H1 (cell line): ENCODE measurements around the gene SLC66A1. TPM values are rescaled to one million over a fixed set of nuclear protein-coding genes. Genes with fewer than 3 reads are reported as not detected.

Experiments
- CTCF ChIA-PET: fragments of 300-600 bp; sonication (Branson Sonifier 250); formaldehyde crosslinking; loops from one replicate; lab custom pipeline; 2021; ENCODE audit not compliant: partially characterized antibody; lab: Charles Lee
- POLR2A ChIA-PET: fragments of 300-600 bp; sonication (Branson Sonifier 250); formaldehyde crosslinking; loops from one replicate; lab custom pipeline; 2021; ENCODE audit warnings: inconsistent platforms; ENCODE audit not compliant: partially characterized antibody; lab: Charles Lee
- DNase-seq, 2 experiments: peaks; one replicate each; pipeline versions ENCODE4 v3.0.0 to v3.0.0-alpha.2; 2010 to 2022; ENCODE audit warnings: low spot score in 2 of 2, low read depth in 1 of 2, mixed read lengths in 1 of 2
- FAIRE-seq: peaks from 2 replicates; lab custom pipeline; 2011; peaks lifted over from hg19 to GRCh38; lab: Jason Lieb, UNC
- H2AFZ ChIP-seq: 2 replicates; pipeline ENCODE4 v1.8.1; 2012; ENCODE audit warnings: low read length, inconsistent platforms
- H2AK5ac ChIP-seq: 2 replicates; pipeline ENCODE4 v1.6.1; 2013; ENCODE audit warnings: low read depth, low read length
- H2BK120ac ChIP-seq: replicated peaks from 2 replicates; pipeline ENCODE3; 2013; ENCODE audit warnings: low read depth, low read length, inconsistent platforms
- H2BK12ac ChIP-seq: 2 replicates; pipeline ENCODE4 v1.6.1; 2013; ENCODE audit warnings: low read depth, low read length
- H2BK15ac ChIP-seq: 2 replicates; pipeline ENCODE4 v1.6.1; 2013; ENCODE audit warnings: low read length
- H2BK20ac ChIP-seq: 2 replicates; pipeline ENCODE4 v1.6.1; 2013; ENCODE audit warnings: low read length
- H2BK5ac ChIP-seq: 2 replicates; pipeline ENCODE4 v1.6.1; 2013; ENCODE audit warnings: low read depth, low read length
- H3K14ac ChIP-seq: 2 replicates; pipeline ENCODE4 v1.6.1; 2013; ENCODE audit warnings: inconsistent platforms; ENCODE audit not compliant: insufficient read length
- H3K18ac ChIP-seq: 2 replicates; pipeline ENCODE4 v1.6.1; 2013; ENCODE audit warnings: low read length; ENCODE audit errors: extremely low read depth
- H3K23ac ChIP-seq: 2 replicates; pipeline ENCODE4 v1.6.1; 2013; ENCODE audit warnings: inconsistent platforms; ENCODE audit not compliant: insufficient read length
- H3K23me2 ChIP-seq: 2 replicates; pipeline ENCODE4 v1.6.1; 2013; ENCODE audit warnings: low read depth, low read length
- H3K27ac ChIP-seq: 2 replicates; pipeline ENCODE4 v1.6.1; 2011; ENCODE audit warnings: low read depth, low read length, inconsistent platforms
- H3K27me3 ChIP-seq, 4 experiments: replicated peaks in 1 of 4; 1 replicate in 1 of 4; 2 replicates in 3 of 4; pipeline versions ENCODE4 v1.6.1 to v1.8.1; 2011 to 2013; ENCODE audit warnings: low read length in 3 of 4, mild to moderate bottlenecking in 3 of 4, inconsistent platforms in 2 of 4, mixed read lengths in 2 of 4, moderate library complexity in 1 of 4; ENCODE audit not compliant: control insufficient read depth in 3 of 4, insufficient read depth in 3 of 4; ENCODE audit errors: extremely low read depth in 1 of 4
- H3K36me3 ChIP-seq, 4 experiments: 2 replicates each; pipeline versions ENCODE4 v1.6.1 to v1.8.1; 2011 to 2013; ENCODE audit warnings: mild to moderate bottlenecking in 4 of 4, low read length in 3 of 4, moderate library complexity in 2 of 4, control low read depth in 1 of 4, inconsistent platforms in 1 of 4; ENCODE audit not compliant: insufficient read depth in 4 of 4, control insufficient read depth in 2 of 4
- H3K4ac ChIP-seq: replicated peaks from 2 replicates; pipeline ENCODE3; 2013; ENCODE audit warnings: low read length, low read depth, mixed read lengths, inconsistent platforms; ENCODE audit not compliant: insufficient read length
- H3K4me1 ChIP-seq, 4 experiments: replicated peaks in 1 of 4; 1 replicate in 1 of 4; 2 replicates in 3 of 4; pipeline versions ENCODE4 v1.6.1 to v1.8.1; 2011 to 2013; ENCODE audit warnings: low read length in 3 of 4, inconsistent platforms in 2 of 4, mixed read lengths in 1 of 4; ENCODE audit not compliant: insufficient read depth in 4 of 4, control insufficient read depth in 3 of 4
- H3K4me2 ChIP-seq, 2 experiments: 2 replicates each; pipeline versions ENCODE4 v1.6.1 to v1.8.1; 2011 to 2013; ENCODE audit warnings: low read depth in 2 of 2, low read length in 2 of 2, control low read depth in 1 of 2, inconsistent platforms in 1 of 2, mild to moderate bottlenecking in 1 of 2; ENCODE audit not compliant: insufficient read depth in 1 of 2
- H3K4me3 ChIP-seq, 4 experiments: fragments of 200-600, 300-600 bp in 1 of 4; sonication (generic), shearing (Covaris generic), sonication (Bioruptor Twin) in 1 of 4; 2 replicates each; pipeline versions ENCODE4 v1.5.1 to v1.8.1; 2011 to 2016; ENCODE audit warnings: low read length in 4 of 4, low read depth in 3 of 4, control low read depth in 2 of 4, inconsistent platforms in 2 of 4, mild to moderate bottlenecking in 2 of 4, mixed read lengths in 1 of 4, moderate library complexity in 1 of 4; ENCODE audit not compliant: insufficient read depth in 2 of 4; ENCODE audit errors: extremely low read depth in 1 of 4
- H3K56ac ChIP-seq: replicated peaks from 2 replicates; pipeline ENCODE3; 2013; ENCODE audit warnings: low read depth, mild to moderate bottlenecking, mixed read lengths, low read length, inconsistent platforms; ENCODE audit not compliant: insufficient read length
- H3K79me1 ChIP-seq: 2 replicates; pipeline ENCODE4 v1.6.1; 2013; ENCODE audit warnings: low read depth, low read length, control low read depth
- H3K79me2 ChIP-seq, 2 experiments: 2 replicates each; pipeline versions ENCODE4 v1.6.1 to v1.8.1; 2012 to 2013; ENCODE audit warnings: low read length in 2 of 2, mild to moderate bottlenecking in 2 of 2, inconsistent platforms in 1 of 2; ENCODE audit not compliant: insufficient read depth in 2 of 2, control insufficient read depth in 1 of 2
- H3K9ac ChIP-seq, 4 experiments: replicated peaks in 1 of 4; 1 replicate in 1 of 4; 2 replicates in 3 of 4; pipeline versions ENCODE4 v1.6.1 to v1.8.1; 2011 to 2013; ENCODE audit warnings: low read depth in 3 of 4, low read length in 3 of 4, control low read depth in 2 of 4, mild to moderate bottlenecking in 2 of 4, moderate library complexity in 2 of 4, inconsistent platforms in 1 of 4; ENCODE audit errors: extremely low read depth in 1 of 4
- H3K9me3 ChIP-seq, 2 experiments: 2 replicates each; pipeline versions ENCODE4 v1.6.1 to v1.8.1; 2012 to 2013; ENCODE audit warnings: mild to moderate bottlenecking in 2 of 2, moderate library complexity in 2 of 2, control low read depth in 1 of 2, inconsistent platforms in 1 of 2, low read depth in 1 of 2, low read length in 1 of 2, mixed read lengths in 1 of 2; ENCODE audit not compliant: insufficient read depth in 2 of 2
- H4K20me1 ChIP-seq, 2 experiments: replicated peaks in 1 of 2; 2 replicates each; pipeline versions ENCODE3 to v1.8.1; 2011 to 2013; ENCODE audit warnings: inconsistent platforms in 2 of 2, low read length in 2 of 2, mild to moderate bottlenecking in 1 of 2; ENCODE audit not compliant: insufficient read depth in 2 of 2, control insufficient read depth in 1 of 2
- H4K5ac ChIP-seq: 2 replicates; pipeline ENCODE4 v1.6.1; 2013; ENCODE audit warnings: low read length, low read depth, mixed read lengths, inconsistent platforms; ENCODE audit not compliant: insufficient read length
- H4K8ac ChIP-seq: 2 replicates; pipeline ENCODE4 v1.8.0; 2013; ENCODE audit warnings: mild to moderate bottlenecking, moderate library complexity, low read length, inconsistent platforms; ENCODE audit not compliant: insufficient read depth; ENCODE audit errors: extremely low read depth
- H4K91ac ChIP-seq: replicated peaks from 2 replicates; pipeline ENCODE3; 2013; ENCODE audit warnings: low read length, mixed read lengths, inconsistent platforms; ENCODE audit not compliant: insufficient read length
- ASH2L ChIP-seq: fragments of 200-600, 300-600 bp; sonication (generic); IDR thresholded peaks from one replicate; pipeline ENCODE4 v1.7.1; 2017; ENCODE audit warnings: low read length
- CTCF ChIP-seq, 3 experiments: IDR thresholded peaks; 1 replicate in 2 of 3; 2 replicates in 1 of 3; pipeline versions ENCODE4 v1.5.1 to v1.6.1; 2011; ENCODE audit warnings: low read length in 3 of 3, mild to moderate bottlenecking in 3 of 3, inconsistent platforms in 2 of 3, low read depth in 1 of 3, moderate library complexity in 1 of 3; ENCODE audit not compliant: insufficient read depth in 1 of 3; ENCODE audit errors: control extremely low read depth in 1 of 3
- EZH2 ChIP-seq: fragments of 200-600 bp; sonication (generic); IDR thresholded peaks from 2 replicates; pipeline ENCODE4 v1.7.1; 2012; ENCODE audit warnings: low read depth, mild to moderate bottlenecking, moderate library complexity, low read length, inconsistent platforms; ENCODE audit not compliant: severe bottlenecking
- GTF2F1 ChIP-seq: IDR thresholded peaks from 2 replicates; pipeline ENCODE4 v1.6.1; 2012; ENCODE audit warnings: low read depth, low read length, improper control_type of control experiment, borderline replicate concordance
- JUND ChIP-seq: IDR thresholded peaks from 2 replicates; pipeline ENCODE4 v1.6.1; 2011; ENCODE audit warnings: mild to moderate bottlenecking, improper control_type of control experiment, low read length
- KDM4A ChIP-seq: IDR thresholded peaks from one replicate; pipeline ENCODE4 v1.7.1; 2012; ENCODE audit warnings: low read depth, mild to moderate bottlenecking, moderate library complexity, low read length, inconsistent platforms; ENCODE audit not compliant: severe bottlenecking
- MAFK ChIP-seq: IDR thresholded peaks from 2 replicates; pipeline ENCODE4 v1.6.1; 2012; ENCODE audit warnings: low read depth, mild to moderate bottlenecking, improper control_type of control experiment, low read length
- MAX ChIP-seq: IDR thresholded peaks from 2 replicates; pipeline ENCODE4 v1.6.1; 2012; ENCODE audit warnings: inconsistent platforms
- SIRT6 ChIP-seq: IDR thresholded peaks from one replicate; pipeline ENCODE4 v1.7.1; 2012; ENCODE audit warnings: low read length, inconsistent platforms
- SRF ChIP-seq: IDR thresholded peaks from 2 replicates; pipeline ENCODE4 v1.6.1; 2011; ENCODE audit warnings: mild to moderate bottlenecking, low read depth, low read length, moderate library complexity
- WGBS, 2 experiments: shearing (Covaris generic) in 1 of 2; methylation state at CpG; one replicate each; pipeline versions ENCODE4 v1.1.6 to v1.1.7; 2013 to 2015; ENCODE audit warnings: low lambda C conversion rate in 2 of 2, mixed read lengths in 2 of 2, inconsistent platforms in 1 of 2, low coverage in 1 of 2, missing lambda C conversion rate in 1 of 2; ENCODE audit not compliant: insufficient replicate concordance in 2 of 2, insufficient coverage in 1 of 2, insufficient read length in 1 of 2; ENCODE audit errors: extremely low coverage in 1 of 2, missing lambda C conversion rate in 1 of 2; 5-methylcytosine and 5-hydroxymethylcytosine counted together
- polyA plus RNA-seq, 7 experiments: library from polyadenylated mRNA; depleted of rRNA in 3 of 7; stranded (reverse) in 5 of 7; unstranded in 2 of 7; fragments of >200 nt in 5 of 7; fragments of 200-250 nt in 2 of 7; gene quantifications; 1 replicate in 5 of 7; 2 replicates in 1 of 7; 4 replicates in 1 of 7; pipeline versions ENCODE4 v1.2.1 to v1.2.3, GENCODE V29; 2011 to 2013; ENCODE audit warnings: missing spikeins in 2 of 7, mixed read lengths in 2 of 7
- total RNA-seq: library from RNA; stranded (reverse); fragmentation: NEBNext Ultra II Directional; extraction: Animal tissue kit (Norgen Biotek cat#: 25700); gene quantifications from 2 replicates; pipeline ENCODE4 v1.2.1, GENCODE V29; 2021

The SLC66A1 gene
- total and polyA plus RNA-seq, 2 of the 8 experiments (the other 6 are each of a cell fraction or from before 2014, with no cell fraction given) = 16.8 to 27.9 TPM

- H2BK12ac ChIP-seq = no peak overlapping the region
- no peak overlapping the region for H3K14ac ChIP-seq
- WGBS, 2 experiments = 93% methylated on average over 33 of the region's 33 CpGs; no CpG with 5 or more reads in 1 of the 2 experiments
- H2BK15ac ChIP-seq = no peak overlapping the region
- no peak overlapping the region for H3K18ac ChIP-seq
- no peaks in the 10 kb centered on the region for H3K79me2 ChIP-seq
- H3K56ac ChIP-seq = no peak overlapping the region
- no peak overlapping the region for H2AK5ac ChIP-seq
- H3K23ac ChIP-seq = no peak overlapping the region
- FAIRE-seq (no peak), DNase-seq (no peak)
- H3K4me2 ChIP-seq = no peak overlapping the region
- POLR2A ChIA-PET = interaction anchor here (1.0 kb wide), 1 partner anchor 12 kb away, joined by 3 read pairs; no protein-coding TSS in a partner anchor
- no peak overlapping the region for H2BK120ac ChIP-seq
- H2AFZ ChIP-seq = no peak overlapping the region
- no peak overlapping the region for H3K9ac ChIP-seq
- no peak overlapping the region for H2BK5ac ChIP-seq
- H4K8ac ChIP-seq = no peak overlapping the region
- H3K79me1 ChIP-seq = no peaks in the 10 kb centered on the region; the same call in 1 of the 2 replicates
- H3K27me3 ChIP-seq = no peaks in the 10 kb centered on the region
- peaks cover 6% of the 10 kb centered on the region in 2 experiments for H4K20me1 ChIP-seq
- peaks cover 3 to 18% (median 5%) of the 10 kb centered on the region in 4 experiments; a peak in 4 of 8 replicates for H3K36me3 ChIP-seq
- H3K4ac ChIP-seq = no peak overlapping the region
- no peak overlapping the region for H2BK20ac ChIP-seq
- no peak overlapping the region for H3K4me3 ChIP-seq
- no peaks in the 10 kb centered on the region for H3K9me3 ChIP-seq
- H3K27ac ChIP-seq = no peak overlapping the region
- CTCF ChIA-PET = interaction anchor here (0.6 to 8.0 kb wide), 21 partner anchors 10 to 319 kb away, joined by 3 to 72 read pairs (median 4); partner anchors contain the start of gene NBL1
- no peak overlapping the region for H4K91ac ChIP-seq
- no peak overlapping the region for H4K5ac ChIP-seq
- H3K23me2 ChIP-seq = peaks cover 2% of the 10 kb centered on the region; the same call in 1 of the 2 replicates
- H3K4me1 ChIP-seq = peaks cover 0 to 13% (median 10%) of the 10 kb centered on the region in 4 experiments; a peak in 5 of 7 replicates
- TF ChIP-seq SIRT6 (no peak), CTCF (IDR thresholded peaks at IDR 0.05; ENCODE audit: control extremely low read depth in 1 of 3, insufficient read depth in 1 of 3, low read depth in 1 of 3, low read length in 3 of 3) (no peak), EZH2 (no peak), MAX (no peak), ASH2L (no peak), SRF (no peak), GTF2F1 (no peak), MAFK (no peak), JUND (no peak), KDM4A (no peak)
Measured at GRCh38 chr1:19342894-19343616, 30.9 kb downstream of the SLC66A1 start.
